ENCODE data around the gene DST.

Gene DST

DNA sequence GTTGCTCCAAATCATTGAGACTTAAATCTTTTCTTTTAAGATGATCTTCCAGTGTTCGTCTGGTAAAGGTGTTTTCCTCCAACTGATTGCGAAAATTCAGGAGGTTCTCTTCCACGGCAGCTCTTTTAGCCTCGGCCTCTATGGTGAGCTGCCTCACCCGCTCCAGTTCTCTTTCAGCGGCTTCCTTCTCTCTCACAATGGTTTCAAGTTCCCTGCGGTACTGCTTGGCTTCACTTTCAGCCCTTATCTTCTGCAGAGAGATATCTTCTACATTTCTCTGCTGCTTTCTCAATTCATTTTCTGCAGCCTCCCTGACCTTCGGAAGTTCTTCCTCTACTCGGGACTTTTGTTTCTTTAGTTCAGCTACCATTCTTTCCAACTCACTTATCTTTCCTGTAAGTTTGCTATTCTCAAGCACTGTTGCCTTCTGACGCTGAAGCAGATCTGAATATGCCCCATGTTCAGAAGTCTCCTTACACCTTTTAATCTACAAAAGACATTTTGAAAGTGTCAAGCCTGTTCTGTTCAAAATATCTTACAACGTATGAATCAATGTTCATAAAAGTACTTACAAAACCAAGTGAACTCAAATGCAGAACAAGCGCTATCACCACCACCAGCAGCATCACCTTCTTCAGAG lies 22.3 kb downstream of the DST start:
- H3K4me3 ChIP-seq (ENCODE audit: low read length) = no peak overlapping the region
- no peak for TF ChIP-seq ZNF274 (IDR thresholded peaks at IDR 0.05; ENCODE audit: low read depth, low read length)

DNA sequence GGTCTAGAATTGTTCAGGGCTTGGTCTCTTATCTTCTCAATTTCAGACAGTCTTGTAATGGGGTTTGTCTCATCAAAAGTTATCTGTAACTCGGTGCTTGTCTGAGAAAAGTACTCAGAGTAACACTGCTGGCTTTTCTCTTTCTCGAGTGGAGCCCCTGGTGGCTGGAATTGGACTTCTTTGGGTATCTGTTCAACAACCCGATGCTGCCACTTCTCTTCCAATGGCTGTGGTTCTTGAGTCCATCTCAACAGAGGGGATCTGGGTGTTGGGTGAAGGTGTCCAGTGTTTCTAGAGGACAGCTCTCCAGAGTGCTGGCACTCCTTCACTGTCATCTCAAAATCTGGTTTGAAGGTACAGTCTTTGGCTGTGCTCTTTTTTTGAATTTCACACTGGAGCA lies 24.6 kb downstream of the DST start:
- TF ChIP-seq ZNF274 (IDR thresholded peaks at IDR 0.05; ENCODE audit: low read depth, low read length) = no peak
- H3K4me3 ChIP-seq (ENCODE audit: low read length) = no peak overlapping the region

DNA sequence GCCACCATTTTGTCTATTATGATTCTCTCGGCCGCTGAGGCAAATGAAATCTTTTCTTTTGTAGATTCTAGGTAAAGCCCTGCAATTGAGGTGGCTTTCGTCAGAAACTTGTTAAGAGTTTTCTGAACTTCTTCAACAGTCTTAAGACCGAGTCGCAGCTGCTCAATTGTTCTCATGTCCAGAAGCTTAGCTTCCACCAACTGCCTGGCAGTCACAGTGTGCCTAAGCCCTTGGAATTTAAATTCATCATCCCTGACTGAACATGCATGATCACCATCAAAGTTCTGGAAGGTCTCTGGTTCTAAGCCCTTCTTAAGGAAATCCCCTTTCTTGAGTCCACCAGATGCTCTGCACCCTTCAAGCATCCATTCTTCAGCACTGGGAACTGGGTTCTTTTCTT lies 25.7 kb downstream of the DST start:
- no peak for TF ChIP-seq ZNF274 (IDR thresholded peaks at IDR 0.05; ENCODE audit: low read depth, low read length)
- H3K4me3 ChIP-seq (ENCODE audit: low read length) = no peak overlapping the region

DNA sequence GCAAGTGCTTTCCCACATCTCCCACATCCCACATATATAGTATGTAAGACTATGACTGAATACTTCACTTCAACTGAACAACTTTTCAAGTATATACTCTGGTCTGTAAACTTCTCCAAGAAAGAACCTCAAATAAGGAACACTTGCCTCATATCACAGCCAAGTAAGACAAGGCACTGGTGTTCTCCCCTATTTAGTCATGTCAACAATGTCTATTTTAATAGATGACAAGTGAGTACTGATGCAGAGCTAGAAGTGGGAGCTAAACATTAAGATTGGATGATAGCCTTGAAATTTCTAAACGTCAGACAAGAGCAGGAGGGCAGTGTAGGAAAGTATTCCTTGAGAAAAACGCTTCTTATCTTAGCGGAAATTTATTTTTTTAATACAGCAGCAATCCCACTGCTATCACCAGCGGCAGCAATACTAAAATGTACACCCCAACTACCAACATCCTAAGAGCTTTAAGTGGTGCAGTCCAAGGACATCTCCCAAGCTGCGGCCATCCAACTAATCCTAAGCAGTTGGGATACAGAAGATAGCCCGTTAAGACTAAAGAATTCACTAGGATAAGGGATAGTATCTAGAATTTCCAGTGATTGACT lies 29.3 kb downstream of the DST start:
- no peak for TF ChIP-seq ZNF274 (IDR thresholded peaks at IDR 0.05; ENCODE audit: low read depth, low read length)
- no peak overlapping the region for H3K4me3 ChIP-seq (ENCODE audit: low read length)

DNA sequence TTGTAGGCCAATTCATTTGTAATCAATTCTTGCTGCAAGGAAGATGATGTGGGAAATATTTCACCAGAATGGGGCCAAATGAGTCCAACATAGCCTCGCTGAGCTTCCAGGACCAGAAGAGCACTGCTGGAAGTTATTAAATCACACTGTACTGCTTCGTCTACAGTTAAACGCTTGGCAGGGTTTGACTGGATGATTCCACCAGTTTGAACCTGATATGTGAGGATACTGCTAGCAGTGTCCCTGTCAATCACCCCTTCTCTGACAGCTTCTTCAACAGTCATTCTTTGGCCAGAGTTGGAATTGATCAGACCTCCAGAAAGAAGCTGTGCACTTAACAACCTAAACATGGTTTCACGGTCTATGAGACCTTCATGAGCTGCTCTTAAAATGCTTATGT lies 34.4 kb downstream of the DST start:
- no peak overlapping the region for H3K4me3 ChIP-seq (ENCODE audit: low read length)
- TF ChIP-seq ZNF274 (IDR thresholded peaks at IDR 0.05; ENCODE audit: low read depth, low read length) = no peak

DNA sequence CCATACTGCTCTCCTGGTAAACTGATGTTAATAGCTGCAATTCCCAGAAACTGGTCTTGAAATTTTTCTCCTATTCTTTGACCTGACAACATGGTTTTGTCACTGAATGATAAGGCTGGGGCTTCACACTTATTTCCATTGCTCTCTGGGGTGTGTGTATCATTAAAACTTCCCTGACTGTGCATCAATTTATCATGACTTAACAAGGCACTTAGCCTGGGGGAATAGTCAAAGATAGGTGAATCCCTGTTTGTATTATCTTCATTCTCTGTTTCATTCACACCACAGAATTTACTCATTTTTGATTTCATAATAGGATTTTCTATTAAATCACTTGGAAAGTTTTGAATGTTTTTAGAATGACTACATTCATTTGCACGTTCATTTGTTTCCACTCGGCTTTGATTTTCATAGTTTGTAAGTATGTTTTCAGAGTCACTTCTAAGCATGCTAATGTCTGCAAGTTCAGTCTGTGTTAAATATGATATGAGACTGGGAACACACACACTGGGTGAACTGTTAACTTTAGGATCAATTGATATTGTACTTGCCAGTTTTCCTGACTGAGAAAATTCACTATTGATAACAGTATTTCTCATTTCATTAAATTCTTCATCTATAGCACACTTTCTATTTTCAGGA lies 35.5 kb downstream of the DST start:
- no peak overlapping the region for H3K4me3 ChIP-seq (ENCODE audit: low read length)
- no peak for TF ChIP-seq ZNF274 (IDR thresholded peaks at IDR 0.05; ENCODE audit: low read depth, low read length)

DNA sequence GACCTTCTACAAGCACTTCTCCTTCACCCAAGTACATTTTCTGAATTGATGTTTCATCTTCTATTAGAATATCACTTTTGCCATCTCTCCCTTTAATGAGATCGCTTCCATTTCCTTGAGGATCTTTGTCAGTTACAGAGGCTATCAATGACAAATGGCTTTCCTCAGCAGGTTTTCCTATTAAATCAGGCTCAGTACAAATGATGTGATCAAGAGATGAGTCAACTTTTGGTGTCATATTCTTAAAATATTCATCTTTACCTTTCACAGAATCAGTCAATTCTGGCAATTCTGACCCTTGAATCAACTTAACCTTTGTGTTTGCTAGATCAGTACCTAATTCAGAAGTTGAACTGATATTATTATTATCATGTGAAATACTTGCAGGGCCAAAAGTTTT lies 37.3 kb downstream of the DST start:
- no peak overlapping the region for H3K4me3 ChIP-seq (ENCODE audit: low read length)

DNA sequence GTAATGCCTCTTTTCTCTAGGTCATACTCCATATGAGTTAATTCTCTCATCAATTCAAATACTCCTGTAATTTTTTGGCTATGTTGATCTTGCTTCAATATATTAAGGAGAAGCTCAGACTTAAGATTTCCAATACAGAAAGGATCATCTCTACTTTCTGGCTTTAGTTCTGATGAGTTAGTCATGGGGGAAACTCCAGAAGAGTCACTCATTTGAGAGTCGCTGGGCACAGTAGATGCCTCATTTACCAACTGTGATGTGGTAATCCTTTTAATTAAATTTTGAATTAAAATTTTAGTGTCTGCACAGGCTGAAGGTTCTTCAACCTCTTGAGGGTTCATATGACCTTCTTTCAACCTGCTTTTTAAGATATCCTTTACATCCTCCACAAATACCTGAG lies 38.5 kb downstream of the DST start:
- no peak overlapping the region for H3K4me3 ChIP-seq (ENCODE audit: low read length)
- no peak for TF ChIP-seq ZNF274 (IDR thresholded peaks at IDR 0.05; ENCODE audit: low read depth, low read length)

More for the DNA sequence above, 37.3 kb downstream of the DST start:
- TF ChIP-seq ZNF274 (IDR thresholded peaks at IDR 0.05; ENCODE audit: low read depth, low read length) = no peak

DNA sequence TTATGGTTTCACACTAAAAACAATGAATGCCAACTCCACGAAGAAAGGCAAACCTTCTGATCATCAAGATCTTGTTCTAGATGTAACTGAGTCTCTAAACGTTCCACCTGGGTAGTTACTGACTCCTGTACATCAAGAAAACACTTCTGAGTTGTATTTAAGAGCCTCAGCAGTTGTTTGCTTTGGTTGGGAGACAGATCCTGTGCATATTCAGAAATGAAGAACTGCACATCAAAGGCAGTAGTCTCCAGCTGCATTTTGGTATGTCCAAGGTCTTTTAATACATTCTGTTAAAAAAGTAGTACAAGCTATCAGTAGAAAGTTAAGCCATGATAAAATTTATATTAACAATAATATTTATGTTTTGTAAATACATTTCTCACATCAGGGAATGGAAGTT lies 41.3 kb downstream of the DST start:
- no peak for TF ChIP-seq ZNF274 (IDR thresholded peaks at IDR 0.05; ENCODE audit: low read depth, low read length)
- H3K4me3 ChIP-seq (ENCODE audit: low read length) = no peak overlapping the region

DNA sequence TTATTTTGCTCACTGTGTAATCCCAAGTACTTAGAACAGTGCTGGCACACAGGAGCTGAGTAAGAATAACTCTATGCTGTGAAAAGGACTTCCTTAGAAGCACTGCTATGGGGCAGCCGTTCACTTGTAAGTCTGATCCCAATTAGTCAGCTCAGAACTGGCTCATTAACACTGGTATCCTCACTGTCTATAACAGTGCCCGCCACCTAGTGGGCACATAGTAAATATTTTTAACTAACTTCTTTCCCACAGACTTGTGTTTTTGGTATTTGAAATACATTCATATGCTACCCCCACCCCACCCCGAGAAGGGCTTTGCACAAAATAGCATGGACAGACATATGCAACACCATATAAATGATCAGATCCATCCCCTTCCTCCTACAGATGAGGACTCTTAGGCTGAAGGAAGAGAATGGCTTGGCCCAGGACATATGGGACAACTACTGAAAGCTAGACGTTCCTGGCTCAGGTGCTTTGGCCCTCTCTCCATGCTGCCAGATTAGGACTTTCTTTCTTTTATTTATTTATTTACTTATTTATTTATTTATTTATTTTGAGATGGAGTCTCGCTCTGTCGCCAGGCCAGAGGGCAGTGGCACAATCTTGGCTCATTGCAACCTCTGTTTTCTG lies 47.1 kb downstream of the DST start:
- TF ChIP-seq ZNF274 (IDR thresholded peaks at IDR 0.05; ENCODE audit: low read depth, low read length) = no peak
- no peak overlapping the region for H3K4me3 ChIP-seq (ENCODE audit: low read length)

DNA sequence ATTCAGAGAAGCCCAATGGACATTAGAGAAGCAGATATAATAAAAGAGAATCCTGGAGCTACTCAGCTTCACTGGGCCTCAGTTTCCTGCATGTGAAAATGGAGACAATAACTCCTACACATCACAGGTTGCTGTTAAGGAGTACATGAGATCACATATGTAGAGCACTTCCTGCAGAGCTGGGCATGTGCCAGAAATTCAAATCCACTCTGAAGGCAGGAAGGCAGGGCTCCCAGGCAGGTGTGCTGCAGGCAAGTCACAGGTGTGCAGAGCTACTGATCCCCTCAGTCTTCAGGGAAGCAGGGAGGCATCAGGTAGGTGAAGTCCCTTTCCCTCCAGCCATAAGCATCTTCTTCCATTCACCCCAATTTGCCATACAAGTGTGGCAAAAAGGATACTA lies 48.0 kb downstream of the DST start:
- TF ChIP-seq ZNF274 (IDR thresholded peaks at IDR 0.05; ENCODE audit: low read depth, low read length) = no peak

DNA sequence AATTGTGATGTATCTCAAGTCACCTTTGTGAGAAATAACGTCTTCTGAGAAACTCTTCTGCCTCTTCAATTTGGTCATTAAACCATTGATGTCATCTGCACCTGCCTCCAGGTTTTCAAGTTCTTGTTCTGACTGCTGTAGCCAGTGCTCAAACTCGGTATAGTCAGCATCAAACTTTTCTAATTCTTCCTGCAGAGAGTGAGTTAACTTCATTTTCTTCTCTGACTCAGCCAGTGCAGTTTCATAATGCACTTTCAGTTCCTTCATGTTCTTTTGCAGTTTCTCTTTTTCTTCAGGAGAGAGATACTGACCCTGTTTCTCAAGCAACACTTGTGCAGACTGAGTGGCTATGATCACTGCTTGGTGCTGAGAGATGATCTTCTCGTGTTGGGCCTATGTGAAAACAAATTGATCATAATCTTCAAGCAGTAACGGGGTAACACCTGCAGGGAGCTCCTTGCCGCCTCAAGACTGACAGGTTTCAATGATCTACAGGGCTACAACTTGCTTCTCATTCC lies 48.8 kb downstream of the DST start:
- no peak for TF ChIP-seq ZNF274 (IDR thresholded peaks at IDR 0.05; ENCODE audit: low read depth, low read length)
- H3K4me3 ChIP-seq (ENCODE audit: low read length) = peak overlapping the region; percentile 37; the same call in 1 of the 2 replicates

More for the DNA sequence above, 48.0 kb downstream of the DST start:
- H3K4me3 ChIP-seq (ENCODE audit: low read length) = no peak overlapping the region

DNA sequence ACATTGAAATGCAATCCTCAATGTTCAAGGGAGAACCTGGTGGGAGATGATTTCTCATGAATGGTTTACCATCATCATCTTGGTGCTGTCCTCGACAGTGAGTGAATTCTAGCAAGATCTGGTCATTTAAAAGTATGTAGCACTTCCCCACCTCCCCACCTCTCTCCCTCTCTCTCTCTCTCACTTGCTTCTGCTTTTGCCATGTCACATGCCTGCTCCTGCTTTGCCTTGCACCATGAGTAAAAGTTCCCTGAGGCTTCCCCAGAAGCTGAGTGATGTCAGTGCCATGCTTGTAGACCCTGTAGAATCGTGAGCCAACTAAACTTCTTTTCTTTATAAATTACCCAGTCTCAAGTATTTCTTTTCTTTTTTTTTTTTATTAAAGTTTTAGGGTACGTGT lies 60.5 kb downstream of the DST start:
- no peak for TF ChIP-seq ZNF274 (IDR thresholded peaks at IDR 0.05; ENCODE audit: low read depth, low read length)
- no peak overlapping the region for H3K4me3 ChIP-seq (ENCODE audit: low read length)

DNA sequence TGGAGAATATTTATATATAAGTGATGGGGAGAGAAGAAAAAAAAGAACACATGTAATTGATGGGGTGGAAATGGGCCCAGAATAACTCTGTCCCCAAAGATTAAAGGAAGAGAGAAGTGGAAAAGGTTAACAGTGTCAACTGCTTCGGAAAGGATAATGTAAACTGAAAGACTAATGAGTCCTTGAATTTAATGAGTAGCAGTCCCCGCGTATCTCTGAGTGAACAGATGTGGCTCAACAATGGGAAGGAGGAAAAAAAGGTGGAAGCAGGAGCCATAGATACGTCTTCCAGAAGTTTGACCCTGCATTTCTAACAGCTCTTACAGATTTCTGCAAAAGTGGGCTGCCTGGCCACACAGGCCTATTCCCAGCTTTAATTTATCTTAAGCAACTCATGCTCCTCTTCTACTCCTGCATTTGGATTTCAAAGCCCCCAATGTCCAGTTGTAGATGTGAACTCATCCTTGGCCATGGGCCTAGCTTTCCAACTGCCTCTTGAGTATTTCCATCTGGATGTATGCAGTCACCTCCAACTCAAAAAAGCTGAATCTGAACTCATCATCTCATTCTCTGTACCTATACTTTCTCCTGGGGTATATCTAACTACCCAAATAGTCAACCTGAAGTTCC lies 61.3 kb downstream of the DST start:
- TF ChIP-seq ZNF274 (IDR thresholded peaks at IDR 0.05; ENCODE audit: low read depth, low read length) = no peak

More for the DNA sequence above, 61.3 kb downstream of the DST start:
- H3K4me3 ChIP-seq (ENCODE audit: low read length) = no peak overlapping the region
